K562 (cell line): ENCODE data around the gene POLK. TPM values are rescaled to one million over a fixed set of nuclear protein-coding genes. Genes with fewer than 3 reads are reported as not detected.

Experiments
- MEIS2 ChIP-seq: fragments of 450-650 bp; IDR thresholded peaks from 2 replicates; pipeline ENCODE4 v1.6.1; 2014; ENCODE audit warnings: mild to moderate bottlenecking; ENCODE audit not compliant: partially characterized antibody
- polyA plus RNA-seq, 8 experiments: library from polyadenylated mRNA; depleted of rRNA in 4 of 8; stranded (reverse) in 5 of 8; unstranded in 3 of 8; fragments of >200 nt; fragmentation: Nextera tagmentation in 2 of 8; fragmentation: Illumina TruSeq in 1 of 8; extraction: Ambion mirVana in 2 of 8; extraction: Trizol in 1 of 8; gene quantifications; 2 replicates each; pipeline versions ENCODE4 v1.2.1 to v1.2.3, GENCODE V29; 2011 to 2014; ENCODE audit warnings: inconsistent platforms in 1 of 8, missing spikeins in 1 of 8
- total RNA-seq, 7 experiments: library from RNA; depleted of rRNA in 6 of 7; stranded (reverse); fragments of >200 nt in 6 of 7; fragmentation: Illumina TruSeq in 2 of 7; extraction: Trizol in 2 of 7; gene quantifications; 2 replicates each; pipeline versions ENCODE4 v1.2.1 to v1.2.3, GENCODE V29; 2011 to 2021; ENCODE audit warnings: low replicate concordance in 1 of 7
- TF ChIP-seq, protein P1 (sequence below), 2 experiments: fragments of 450-650 bp; IDR thresholded peaks; 2 replicates each; pipeline ENCODE4 v1.6.1; 2018; ENCODE audit warnings: mild to moderate bottlenecking in 2 of 2, low read depth in 1 of 2; ENCODE audit not compliant: partially characterized antibody in 2 of 2
- TF ChIP-seq, protein P2 (sequence below): fragments of 200-600 bp; sonication (generic); IDR thresholded peaks from one replicate; pipeline ENCODE4 v1.6.1; 2012; ENCODE audit warnings: mild to moderate bottlenecking, low read depth, low read length, inconsistent platforms

The POLK gene
- total and polyA plus RNA-seq, 9 of the 15 experiments (the other 6 are each of a cell fraction or from before 2014, with no cell fraction given): 6.1 to 31.6 (median 16.5) TPM

DNA sequence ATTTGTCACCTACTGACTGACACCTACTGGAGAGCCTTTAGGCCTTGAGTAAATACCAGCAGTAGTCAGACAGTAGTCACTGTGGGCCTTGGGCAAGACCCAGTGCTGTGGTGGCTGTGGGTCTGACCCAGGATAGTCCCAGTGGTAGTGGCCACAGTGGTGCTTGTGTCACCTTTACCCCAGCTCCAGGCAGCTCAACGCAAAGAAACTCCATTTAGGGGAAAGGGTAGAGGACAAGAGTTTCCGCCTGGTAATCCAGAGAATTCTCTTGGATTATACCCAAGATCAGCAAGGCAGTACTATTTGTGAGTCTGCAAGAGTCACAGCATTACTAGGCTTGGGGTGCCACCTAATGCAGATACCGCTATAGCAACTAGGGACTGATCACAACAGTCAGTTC is 29.2 kb upstream of the POLK start (continued):
- TF ChIP-seq, protein P1, sequence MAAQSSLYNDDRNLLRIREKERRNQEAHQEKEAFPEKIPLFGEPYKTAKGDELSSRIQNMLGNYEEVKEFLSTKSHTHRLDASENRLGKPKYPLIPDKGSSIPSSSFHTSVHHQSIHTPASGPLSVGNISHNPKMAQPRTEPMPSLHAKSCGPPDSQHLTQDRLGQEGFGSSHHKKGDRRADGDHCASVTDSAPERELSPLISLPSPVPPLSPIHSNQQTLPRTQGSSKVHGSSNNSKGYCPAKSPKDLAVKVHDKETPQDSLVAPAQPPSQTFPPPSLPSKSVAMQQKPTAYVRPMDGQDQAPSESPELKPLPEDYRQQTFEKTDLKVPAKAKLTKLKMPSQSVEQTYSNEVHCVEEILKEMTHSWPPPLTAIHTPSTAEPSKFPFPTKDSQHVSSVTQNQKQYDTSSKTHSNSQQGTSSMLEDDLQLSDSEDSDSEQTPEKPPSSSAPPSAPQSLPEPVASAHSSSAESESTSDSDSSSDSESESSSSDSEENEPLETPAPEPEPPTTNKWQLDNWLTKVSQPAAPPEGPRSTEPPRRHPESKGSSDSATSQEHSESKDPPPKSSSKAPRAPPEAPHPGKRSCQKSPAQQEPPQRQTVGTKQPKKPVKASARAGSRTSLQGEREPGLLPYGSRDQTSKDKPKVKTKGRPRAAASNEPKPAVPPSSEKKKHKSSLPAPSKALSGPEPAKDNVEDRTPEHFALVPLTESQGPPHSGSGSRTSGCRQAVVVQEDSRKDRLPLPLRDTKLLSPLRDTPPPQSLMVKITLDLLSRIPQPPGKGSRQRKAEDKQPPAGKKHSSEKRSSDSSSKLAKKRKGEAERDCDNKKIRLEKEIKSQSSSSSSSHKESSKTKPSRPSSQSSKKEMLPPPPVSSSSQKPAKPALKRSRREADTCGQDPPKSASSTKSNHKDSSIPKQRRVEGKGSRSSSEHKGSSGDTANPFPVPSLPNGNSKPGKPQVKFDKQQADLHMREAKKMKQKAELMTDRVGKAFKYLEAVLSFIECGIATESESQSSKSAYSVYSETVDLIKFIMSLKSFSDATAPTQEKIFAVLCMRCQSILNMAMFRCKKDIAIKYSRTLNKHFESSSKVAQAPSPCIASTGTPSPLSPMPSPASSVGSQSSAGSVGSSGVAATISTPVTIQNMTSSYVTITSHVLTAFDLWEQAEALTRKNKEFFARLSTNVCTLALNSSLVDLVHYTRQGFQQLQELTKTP (IDR thresholded peaks at IDR 0.05; ENCODE audit: low read depth in 1 of 2, partially characterized antibody in 2 of 2): no peak
- TF ChIP-seq MEIS2: no peak
- TF ChIP-seq, protein P2, sequence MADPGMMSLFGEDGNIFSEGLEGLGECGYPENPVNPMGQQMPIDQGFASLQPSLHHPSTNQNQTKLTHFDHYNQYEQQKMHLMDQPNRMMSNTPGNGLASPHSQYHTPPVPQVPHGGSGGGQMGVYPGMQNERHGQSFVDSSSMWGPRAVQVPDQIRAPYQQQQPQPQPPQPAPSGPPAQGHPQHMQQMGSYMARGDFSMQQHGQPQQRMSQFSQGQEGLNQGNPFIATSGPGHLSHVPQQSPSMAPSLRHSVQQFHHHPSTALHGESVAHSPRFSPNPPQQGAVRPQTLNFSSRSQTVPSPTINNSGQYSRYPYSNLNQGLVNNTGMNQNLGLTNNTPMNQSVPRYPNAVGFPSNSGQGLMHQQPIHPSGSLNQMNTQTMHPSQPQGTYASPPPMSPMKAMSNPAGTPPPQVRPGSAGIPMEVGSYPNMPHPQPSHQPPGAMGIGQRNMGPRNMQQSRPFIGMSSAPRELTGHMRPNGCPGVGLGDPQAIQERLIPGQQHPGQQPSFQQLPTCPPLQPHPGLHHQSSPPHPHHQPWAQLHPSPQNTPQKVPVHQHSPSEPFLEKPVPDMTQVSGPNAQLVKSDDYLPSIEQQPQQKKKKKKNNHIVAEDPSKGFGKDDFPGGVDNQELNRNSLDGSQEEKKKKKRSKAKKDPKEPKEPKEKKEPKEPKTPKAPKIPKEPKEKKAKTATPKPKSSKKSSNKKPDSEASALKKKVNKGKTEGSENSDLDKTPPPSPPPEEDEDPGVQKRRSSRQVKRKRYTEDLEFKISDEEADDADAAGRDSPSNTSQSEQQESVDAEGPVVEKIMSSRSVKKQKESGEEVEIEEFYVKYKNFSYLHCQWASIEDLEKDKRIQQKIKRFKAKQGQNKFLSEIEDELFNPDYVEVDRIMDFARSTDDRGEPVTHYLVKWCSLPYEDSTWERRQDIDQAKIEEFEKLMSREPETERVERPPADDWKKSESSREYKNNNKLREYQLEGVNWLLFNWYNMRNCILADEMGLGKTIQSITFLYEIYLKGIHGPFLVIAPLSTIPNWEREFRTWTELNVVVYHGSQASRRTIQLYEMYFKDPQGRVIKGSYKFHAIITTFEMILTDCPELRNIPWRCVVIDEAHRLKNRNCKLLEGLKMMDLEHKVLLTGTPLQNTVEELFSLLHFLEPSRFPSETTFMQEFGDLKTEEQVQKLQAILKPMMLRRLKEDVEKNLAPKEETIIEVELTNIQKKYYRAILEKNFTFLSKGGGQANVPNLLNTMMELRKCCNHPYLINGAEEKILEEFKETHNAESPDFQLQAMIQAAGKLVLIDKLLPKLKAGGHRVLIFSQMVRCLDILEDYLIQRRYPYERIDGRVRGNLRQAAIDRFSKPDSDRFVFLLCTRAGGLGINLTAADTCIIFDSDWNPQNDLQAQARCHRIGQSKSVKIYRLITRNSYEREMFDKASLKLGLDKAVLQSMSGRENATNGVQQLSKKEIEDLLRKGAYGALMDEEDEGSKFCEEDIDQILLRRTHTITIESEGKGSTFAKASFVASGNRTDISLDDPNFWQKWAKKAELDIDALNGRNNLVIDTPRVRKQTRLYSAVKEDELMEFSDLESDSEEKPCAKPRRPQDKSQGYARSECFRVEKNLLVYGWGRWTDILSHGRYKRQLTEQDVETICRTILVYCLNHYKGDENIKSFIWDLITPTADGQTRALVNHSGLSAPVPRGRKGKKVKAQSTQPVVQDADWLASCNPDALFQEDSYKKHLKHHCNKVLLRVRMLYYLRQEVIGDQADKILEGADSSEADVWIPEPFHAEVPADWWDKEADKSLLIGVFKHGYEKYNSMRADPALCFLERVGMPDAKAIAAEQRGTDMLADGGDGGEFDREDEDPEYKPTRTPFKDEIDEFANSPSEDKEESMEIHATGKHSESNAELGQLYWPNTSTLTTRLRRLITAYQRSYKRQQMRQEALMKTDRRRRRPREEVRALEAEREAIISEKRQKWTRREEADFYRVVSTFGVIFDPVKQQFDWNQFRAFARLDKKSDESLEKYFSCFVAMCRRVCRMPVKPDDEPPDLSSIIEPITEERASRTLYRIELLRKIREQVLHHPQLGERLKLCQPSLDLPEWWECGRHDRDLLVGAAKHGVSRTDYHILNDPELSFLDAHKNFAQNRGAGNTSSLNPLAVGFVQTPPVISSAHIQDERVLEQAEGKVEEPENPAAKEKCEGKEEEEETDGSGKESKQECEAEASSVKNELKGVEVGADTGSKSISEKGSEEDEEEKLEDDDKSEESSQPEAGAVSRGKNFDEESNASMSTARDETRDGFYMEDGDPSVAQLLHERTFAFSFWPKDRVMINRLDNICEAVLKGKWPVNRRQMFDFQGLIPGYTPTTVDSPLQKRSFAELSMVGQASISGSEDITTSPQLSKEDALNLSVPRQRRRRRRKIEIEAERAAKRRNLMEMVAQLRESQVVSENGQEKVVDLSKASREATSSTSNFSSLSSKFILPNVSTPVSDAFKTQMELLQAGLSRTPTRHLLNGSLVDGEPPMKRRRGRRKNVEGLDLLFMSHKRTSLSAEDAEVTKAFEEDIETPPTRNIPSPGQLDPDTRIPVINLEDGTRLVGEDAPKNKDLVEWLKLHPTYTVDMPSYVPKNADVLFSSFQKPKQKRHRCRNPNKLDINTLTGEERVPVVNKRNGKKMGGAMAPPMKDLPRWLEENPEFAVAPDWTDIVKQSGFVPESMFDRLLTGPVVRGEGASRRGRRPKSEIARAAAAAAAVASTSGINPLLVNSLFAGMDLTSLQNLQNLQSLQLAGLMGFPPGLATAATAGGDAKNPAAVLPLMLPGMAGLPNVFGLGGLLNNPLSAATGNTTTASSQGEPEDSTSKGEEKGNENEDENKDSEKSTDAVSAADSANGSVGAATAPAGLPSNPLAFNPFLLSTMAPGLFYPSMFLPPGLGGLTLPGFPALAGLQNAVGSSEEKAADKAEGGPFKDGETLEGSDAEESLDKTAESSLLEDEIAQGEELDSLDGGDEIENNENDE: no peak
